Subcutaneous adipose tissue (tissue), 4 donors: ENCODE data around the gene TPI1. TPM values are rescaled to one million over a fixed set of nuclear protein-coding genes. Genes with fewer than 3 reads are reported as not detected.

ENCODE experiments used
- CTCF ChIP-seq: fragments of 450-650 bp; IDR thresholded peaks from one replicate; pipeline ENCODE4 v1.5.1; 2016; ENCODE audit warnings: low read depth, mild to moderate bottlenecking, control low read depth, antibody characterized with exemption, moderate library complexity
- total RNA-seq, 4 donors: library from RNA; depleted of rRNA; stranded (reverse); fragments of >200 nt; gene quantifications; one replicate each; pipeline ENCODE4 v1.1.0, GENCODE V29; 2016

Gene TPI1
- total RNA-seq, 4 donors from 2014 or later = 207 to 328 (median 256) TPM

- TF ChIP-seq CTCF = no peak
These were observed 30.5 kb upstream of the TPI1 start for GRCh38 chr12:6836851-6837250.

- TF ChIP-seq CTCF = no peak
These were observed 29.8 kb upstream of the TPI1 start for GRCh38 chr12:6837370-6838060.

- no peak for TF ChIP-seq CTCF
These were observed 28.5 kb upstream of the TPI1 start for GRCh38 chr12:6838854-6839253.

- TF ChIP-seq CTCF = no peak
These were observed 27.7 kb upstream of the TPI1 start for GRCh38 chr12:6839482-6840201.

- no peak for TF ChIP-seq CTCF
These were observed 27.0 kb upstream of the TPI1 start for GRCh38 chr12:6840330-6840729.

- no peak for TF ChIP-seq CTCF
These were observed 26.4 kb upstream of the TPI1 start, which contains the start of gene GNB3 for GRCh38 chr12:6840761-6841515. TSS of gene GNB3 (plus strand) at chr12:6840925. CDS start at chr12:6841288, 363 bp downstream.

- no peak for TF ChIP-seq CTCF
These were observed 25.3 kb upstream of the TPI1 start for GRCh38 chr12:6842075-6842474.
